Measurements from ENCODE around the gene VTI1A. TPM values are rescaled to one million over a fixed set of nuclear protein-coding genes. Genes with fewer than 3 reads are reported as not detected.

Gene VTI1A
- total and polyA plus RNA-seq, 2 experiments from 2014 or later, result 26.8 to 31.0 TPM

- TF ChIP-seq ZNF462 (CRISPR knock-in tag; IDR thresholded peaks at IDR 0.05) (no peak), NANOG (IDR thresholded peaks at IDR 0.05; ENCODE audit: borderline replicate concordance) (no peak), EZH2phosphoT487 (IDR thresholded peaks at IDR 0.05; ENCODE audit: unreplicated experiment) (no peak), REST (IDR thresholded peaks at IDR 0.05; ENCODE audit: unreplicated experiment) (no peak), STAT1 (IDR thresholded peaks at IDR 0.05; ENCODE audit: unreplicated experiment) (no peak), ZNF114 (CRISPR knock-in tag; IDR thresholded peaks at IDR 0.05) (no peak), ZNF331 (CRISPR knock-in tag; IDR thresholded peaks at IDR 0.05; ENCODE audit: low read depth) (no peak), POLR2AphosphoS5 (IDR thresholded peaks at IDR 0.05; ENCODE audit: low read depth) (no peak), CTCF (conservative IDR thresholded peaks at IDR 0.05; ENCODE audit: low read depth in 2 of 2) (no peak), ETS1 (IDR thresholded peaks at IDR 0.05) (no peak)
These were observed 68.8 kb downstream of the VTI1A start (continued) for GRCh38 chr10:112515852-112516251.
